GM18519 (cell line): ENCODE results near the gene PDCD6IP.
"Not testable (repeated sequence)": the region's sequence is repeated elsewhere in the genome, so short reads cannot be mapped to it uniquely, and the experiment has no call there.

ENCODE experiments used
- ATAC-seq: cut with Tn5 transposase; IDR thresholded peaks from one replicate; pipeline ENCODE4 v1.9.1; 2021; ENCODE audit warnings: mild to moderate bottlenecking, moderate library complexity; ENCODE audit not compliant: unreplicated experiment, low FRiP score

PDCD6IP gene

GRCh38 chr3:33840179-33840578 lies 41.7 kb downstream of the PDCD6IP start:
- no peak for ATAC-seq

- no peak for ATAC-seq
Measured at GRCh38 chr3:33848624-33849347, 50.4 kb downstream of the PDCD6IP start.

GRCh38 chr3:33850599-33850998 lies 52.2 kb downstream of the PDCD6IP start:
- ATAC-seq: not testable (repeated sequence)

- ATAC-seq: not testable (repeated sequence)
Measured at GRCh38 chr3:33855407-33855806, 57.0 kb downstream of the PDCD6IP start.

- no peak for ATAC-seq
Measured at GRCh38 chr3:33855884-33856546, 57.6 kb downstream of the PDCD6IP start.

GRCh38 chr3:33857701-33858100 lies 59.3 kb downstream of the PDCD6IP start:
- ATAC-seq: not testable (repeated sequence)

- no peak for ATAC-seq
Measured at GRCh38 chr3:33858131-33858530, 59.7 kb downstream of the PDCD6IP start.

GRCh38 chr3:33860373-33861050 lies 62.1 kb downstream of the PDCD6IP start:
- no peak for ATAC-seq

GRCh38 chr3:33865133-33865532 lies 66.7 kb downstream of the PDCD6IP start:
- ATAC-seq: no peak

GRCh38 chr3:33868309-33868708 lies 69.9 kb downstream of the PDCD6IP start:
- ATAC-seq: no peak

- ATAC-seq: no peak
Measured at GRCh38 chr3:33869977-33870376, 71.5 kb downstream of the PDCD6IP start.

GRCh38 chr3:33874815-33875214 lies 76.4 kb downstream of the PDCD6IP start:
- ATAC-seq: no peak

GRCh38 chr3:33875680-33876079 lies 77.2 kb downstream of the PDCD6IP start:
- no peak for ATAC-seq

GRCh38 chr3:33877187-33877586 lies 78.8 kb downstream of the PDCD6IP start:
- no peak for ATAC-seq

GRCh38 chr3:33879540-33879939 lies 81.1 kb downstream of the PDCD6IP start:
- ATAC-seq: no peak

- ATAC-seq: no peak
Measured at GRCh38 chr3:33881156-33882064, 83.0 kb downstream of the PDCD6IP start.

GRCh38 chr3:33882296-33882695 lies 83.9 kb downstream of the PDCD6IP start:
- no peak for ATAC-seq

GRCh38 chr3:33883538-33883950 lies 85.1 kb downstream of the PDCD6IP start:
- no peak for ATAC-seq

- no peak for ATAC-seq
Measured at GRCh38 chr3:33883951-33884561, 85.6 kb downstream of the PDCD6IP start.

GRCh38 chr3:33884701-33885100 lies 86.3 kb downstream of the PDCD6IP start:
- ATAC-seq: no peak
